Chondrocyte (in vitro differentiated cells): Measurements from ENCODE around the gene GSTM3. TPM values are rescaled to one million over a fixed set of nuclear protein-coding genes. Genes with fewer than 3 reads are reported as not detected.

Source experiments
- DNase-seq: peaks from one replicate; pipeline ENCODE4 v3.0.0; 2021; ENCODE audit warnings: mixed read lengths, low spot score
- H3K27ac Mint-ChIP-seq: one replicate; pipeline ENCODE4 v1.8.0; 2021; ENCODE audit warnings: mild to moderate bottlenecking, moderate library complexity, mixed read lengths; ENCODE audit not compliant: unreplicated experiment
- H3K27me3 Mint-ChIP-seq: 2 replicates; pipeline ENCODE4 v1.8.0; 2021; ENCODE audit warnings: low read depth, mixed read lengths
- H3K36me3 Mint-ChIP-seq: 2 replicates; pipeline ENCODE4 v1.8.0; 2021; ENCODE audit warnings: low read depth, mixed read lengths
- H3K4me1 Mint-ChIP-seq: 2 replicates; pipeline ENCODE4 v1.8.0; 2021; ENCODE audit warnings: low read depth, mild to moderate bottlenecking, mixed read lengths
- H3K4me3 Mint-ChIP-seq: one replicate; pipeline ENCODE4 v1.8.0; 2021; ENCODE audit warnings: mild to moderate bottlenecking, moderate library complexity, mixed read lengths; ENCODE audit not compliant: unreplicated experiment
- H3K9me3 Mint-ChIP-seq: 2 replicates; pipeline ENCODE4 v1.8.0; 2021; ENCODE audit warnings: low read depth, mixed read lengths
- total RNA-seq: library from RNA; stranded (reverse); gene quantifications from 3 replicates; pipeline ENCODE4 v1.2.1, GENCODE V29; 2021
- TF ChIP-seq, protein P1 (sequence below): fragments of 200-600 bp; sonication (generic); IDR thresholded peaks from 2 replicates; pipeline ENCODE4 v1.5.0; 2021; ENCODE audit warnings: antibody characterized with exemption, mild to moderate bottlenecking, moderate library complexity

Gene GSTM3
- total RNA-seq, 1 donor from 2014 or later: 63.8 TPM

DNA sequence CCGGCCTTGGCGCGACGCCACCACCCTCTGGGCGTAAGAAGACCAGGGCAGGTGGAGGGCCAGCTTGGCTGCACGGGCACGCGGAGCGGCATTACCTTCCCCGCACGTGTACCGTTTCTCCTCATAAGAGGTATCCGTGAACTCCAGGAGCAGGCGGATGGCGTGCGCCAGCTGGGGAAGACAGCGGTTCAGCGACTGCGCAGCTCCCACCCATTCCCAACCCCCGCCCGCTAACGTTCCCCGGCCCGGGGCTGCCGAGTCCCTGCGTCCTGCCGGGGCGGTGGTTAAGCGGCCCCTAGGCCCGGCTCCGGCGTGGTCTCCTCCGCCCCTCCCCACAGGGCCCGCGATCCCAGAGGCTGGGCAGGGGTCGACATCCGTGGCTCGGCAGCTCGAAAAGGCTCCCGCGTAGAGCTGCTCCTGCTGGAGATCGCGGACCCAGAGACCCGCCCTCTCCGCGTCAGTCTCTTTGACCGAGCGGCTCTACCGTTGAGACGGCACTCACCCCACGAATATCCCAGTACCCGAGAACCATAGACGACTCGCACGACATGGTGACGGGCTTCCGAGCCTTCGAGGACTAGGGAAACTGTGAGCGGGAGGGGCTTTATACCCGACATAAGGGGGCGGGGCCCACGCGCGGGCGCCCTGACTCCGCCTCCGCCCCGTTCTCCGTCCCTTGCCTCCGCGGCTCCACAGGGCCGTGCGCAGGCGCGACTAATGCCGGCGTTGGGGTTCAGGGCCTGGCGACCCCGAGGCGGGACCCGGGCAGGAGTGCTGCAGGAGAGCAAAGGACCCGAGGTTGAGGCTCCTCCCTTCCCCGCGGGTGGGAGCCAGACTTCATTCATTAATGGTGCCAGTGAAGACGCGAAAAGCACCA, 862 bp downstream of the GSTM3 start:
- Mint-ChIP-seq H3K4me1 (peaks cover 16% of the 10 kb centered on the region), H3K36me3 (peaks cover 17% of the 10 kb centered on the region), H3K27me3 (peaks cover 3% of the 10 kb centered on the region), H3K4me3 (peak overlapping the region; percentile 85), H3K9me3 (no peaks in the 10 kb centered on the region), H3K27ac (peak overlapping the region; percentile 91)
- TF ChIP-seq, protein P1, sequence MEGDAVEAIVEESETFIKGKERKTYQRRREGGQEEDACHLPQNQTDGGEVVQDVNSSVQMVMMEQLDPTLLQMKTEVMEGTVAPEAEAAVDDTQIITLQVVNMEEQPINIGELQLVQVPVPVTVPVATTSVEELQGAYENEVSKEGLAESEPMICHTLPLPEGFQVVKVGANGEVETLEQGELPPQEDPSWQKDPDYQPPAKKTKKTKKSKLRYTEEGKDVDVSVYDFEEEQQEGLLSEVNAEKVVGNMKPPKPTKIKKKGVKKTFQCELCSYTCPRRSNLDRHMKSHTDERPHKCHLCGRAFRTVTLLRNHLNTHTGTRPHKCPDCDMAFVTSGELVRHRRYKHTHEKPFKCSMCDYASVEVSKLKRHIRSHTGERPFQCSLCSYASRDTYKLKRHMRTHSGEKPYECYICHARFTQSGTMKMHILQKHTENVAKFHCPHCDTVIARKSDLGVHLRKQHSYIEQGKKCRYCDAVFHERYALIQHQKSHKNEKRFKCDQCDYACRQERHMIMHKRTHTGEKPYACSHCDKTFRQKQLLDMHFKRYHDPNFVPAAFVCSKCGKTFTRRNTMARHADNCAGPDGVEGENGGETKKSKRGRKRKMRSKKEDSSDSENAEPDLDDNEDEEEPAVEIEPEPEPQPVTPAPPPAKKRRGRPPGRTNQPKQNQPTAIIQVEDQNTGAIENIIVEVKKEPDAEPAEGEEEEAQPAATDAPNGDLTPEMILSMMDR: no peak
- no peak for DNase-seq

DNA sequence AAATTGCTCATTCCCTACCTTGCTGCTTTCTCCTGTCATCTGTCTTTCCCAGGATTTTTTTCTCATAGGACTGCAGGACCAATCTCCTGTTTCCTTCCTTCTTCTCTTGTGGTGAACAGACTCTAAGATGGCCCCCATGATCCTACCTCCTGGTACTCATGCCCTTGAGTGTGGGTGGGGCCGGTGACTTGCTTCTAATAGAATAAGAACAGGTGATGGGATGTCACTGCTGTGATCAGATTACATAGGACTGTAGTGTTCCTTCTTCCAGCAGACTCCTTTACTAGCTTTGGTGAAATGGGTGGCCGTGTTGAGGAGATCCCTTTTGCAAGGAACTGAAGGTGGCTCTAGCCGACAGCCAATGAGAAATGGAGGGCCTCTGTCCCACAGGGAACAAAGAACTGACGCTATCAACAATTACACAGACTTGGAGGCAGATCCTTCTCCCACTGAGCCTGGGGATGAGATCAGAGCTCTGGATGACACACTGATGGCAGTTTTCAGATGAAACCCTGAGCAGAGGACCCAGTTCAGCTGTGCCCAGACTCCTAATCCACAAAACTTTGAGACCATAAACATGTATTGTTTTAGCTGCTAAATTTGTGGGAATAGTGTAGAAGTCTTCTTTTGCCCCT, 7.5 kb downstream of the GSTM3 start:
- no peak for DNase-seq
- H3K9me3 Mint-ChIP-seq: no peaks in the 10 kb centered on the region
- peaks cover 10% of the 10 kb centered on the region for H3K4me1 Mint-ChIP-seq

DNA sequence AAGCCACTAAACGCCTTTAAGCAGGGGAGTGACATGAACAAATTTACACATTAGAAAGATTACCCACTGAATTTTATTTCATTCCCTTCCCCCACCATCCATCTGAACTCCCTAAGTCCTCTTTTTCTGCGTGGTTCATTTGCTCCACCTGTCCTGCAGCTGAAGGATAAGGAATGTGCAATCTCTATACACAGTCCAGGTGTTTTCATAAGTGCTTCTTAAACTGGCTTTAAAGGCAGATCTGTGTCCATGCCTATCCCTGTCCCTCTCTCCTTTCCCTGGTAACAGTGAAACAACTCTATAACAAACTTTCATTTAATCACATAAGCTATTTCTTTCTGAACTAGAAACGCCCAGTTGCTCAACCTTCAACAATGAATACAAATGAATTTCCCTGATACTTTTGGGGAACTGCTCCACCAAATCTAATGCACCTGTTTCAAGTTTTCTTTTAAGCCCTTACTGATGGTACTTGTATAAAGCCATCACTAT, 8.4 kb downstream of the GSTM3 start:
- H3K9me3 Mint-ChIP-seq: no peaks in the 10 kb centered on the region
- TF ChIP-seq, protein P1: no peak
- H3K4me3 Mint-ChIP-seq: no peak overlapping the region
- H3K27ac Mint-ChIP-seq: no peak overlapping the region
- H3K36me3 Mint-ChIP-seq: peaks cover 15% of the 10 kb centered on the region
- no peak for DNase-seq
- peaks cover 10% of the 10 kb centered on the region for H3K4me1 Mint-ChIP-seq
- H3K27me3 Mint-ChIP-seq: no peaks in the 10 kb centered on the region

More for the DNA sequence above, 7.5 kb downstream of the GSTM3 start:
- Mint-ChIP-seq H3K36me3 (peaks cover 20% of the 10 kb centered on the region), H3K27ac (no peak overlapping the region), H3K27me3 (no peaks in the 10 kb centered on the region), H3K4me3 (no peak overlapping the region)
- TF ChIP-seq, protein P1: no peak

DNA sequence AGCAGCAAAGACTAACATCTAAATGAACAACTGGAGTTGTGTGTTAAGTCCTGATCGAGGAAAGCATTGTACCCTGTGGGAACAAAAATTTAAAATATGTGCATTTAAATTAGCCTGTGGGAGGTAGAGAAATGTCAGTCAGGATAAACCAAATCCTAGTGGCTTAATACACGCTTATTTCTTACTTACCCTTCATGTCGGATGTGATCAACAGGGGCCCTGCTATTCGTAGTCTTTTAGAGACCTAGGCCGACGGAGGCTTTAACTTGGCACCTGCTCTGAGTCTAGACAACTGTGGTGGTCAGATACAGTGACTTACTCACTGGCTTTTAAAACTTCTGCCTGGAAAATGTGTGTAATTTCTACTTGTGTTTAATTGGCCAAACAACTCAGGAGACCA, 10.2 kb downstream of the GSTM3 start:
- H3K4me3 Mint-ChIP-seq: no peak overlapping the region
- peaks cover 10% of the 10 kb centered on the region for H3K4me1 Mint-ChIP-seq
- TF ChIP-seq, protein P1: no peak
- no peak overlapping the region for H3K27ac Mint-ChIP-seq
- no peaks in the 10 kb centered on the region for H3K9me3 Mint-ChIP-seq
- peaks cover 3% of the 10 kb centered on the region for H3K36me3 Mint-ChIP-seq
- DNase-seq: no peak
- H3K27me3 Mint-ChIP-seq: no peaks in the 10 kb centered on the region

DNA sequence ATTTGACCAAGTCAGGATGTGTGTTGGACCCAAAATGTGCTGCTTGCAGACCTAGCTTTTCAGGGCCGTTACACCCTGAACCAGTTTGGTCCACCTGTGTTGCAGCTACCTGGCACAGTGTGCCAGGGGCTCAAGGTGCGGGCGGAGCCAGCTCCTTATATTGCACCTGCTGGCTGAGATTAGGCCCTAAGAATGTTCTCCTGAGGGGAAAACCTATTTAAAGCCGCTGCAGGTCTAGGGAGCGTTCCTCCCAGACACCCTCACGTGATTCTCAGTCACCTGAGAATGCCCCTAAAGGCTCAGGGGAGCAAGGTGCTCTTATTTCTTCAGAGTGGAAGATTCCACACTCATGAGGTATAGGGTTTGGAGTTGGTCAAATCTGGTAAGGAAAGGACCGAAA, 12.0 kb downstream of the GSTM3 start:
- peaks cover 10% of the 10 kb centered on the region for H3K4me1 Mint-ChIP-seq
- no peaks in the 10 kb centered on the region for H3K27me3 Mint-ChIP-seq
- H3K9me3 Mint-ChIP-seq: no peaks in the 10 kb centered on the region
- no peak for DNase-seq
- H3K27ac Mint-ChIP-seq: no peak overlapping the region
- no peak overlapping the region for H3K4me3 Mint-ChIP-seq
- H3K36me3 Mint-ChIP-seq: no peaks in the 10 kb centered on the region
- TF ChIP-seq, protein P1: no peak
